AG08396 (cell line): Measurements from ENCODE around the gene TMEM232.
"Not testable (repeated sequence)": the region's sequence is repeated elsewhere in the genome, so short reads cannot be mapped to it uniquely, and the experiment has no call there.

ENCODE experiments used
- DNase-seq: peaks from one replicate; pipeline ENCODE4 v3.0.0; 2012; ENCODE audit warnings: low spot score, mixed read lengths

The TMEM232 gene

GRCh38 chr5:110625376-110625999 is 101.0 kb downstream of the TMEM232 start:
- DNase-seq = no peak

- no peak for DNase-seq
These were observed 102.6 kb downstream of the TMEM232 start for GRCh38 chr5:110623874-110624273.

- no peak for DNase-seq
These were observed 107.5 kb downstream of the TMEM232 start for GRCh38 chr5:110618941-110619340.

- DNase-seq = no peak
These were observed 110.5 kb downstream of the TMEM232 start for GRCh38 chr5:110616009-110616408.

- DNase-seq = no peak
These were observed 113.7 kb downstream of the TMEM232 start for GRCh38 chr5:110612794-110613247.

- DNase-seq = no peak
These were observed 114.7 kb downstream of the TMEM232 start for GRCh38 chr5:110611817-110612216.

GRCh38 chr5:110594866-110595265 is 131.6 kb downstream of the TMEM232 start:
- DNase-seq = no peak

- no peak for DNase-seq
These were observed 136.3 kb downstream of the TMEM232 start for GRCh38 chr5:110590187-110590586.

GRCh38 chr5:110588286-110588980 is 138.0 kb downstream of the TMEM232 start:
- DNase-seq = no peak

- no peak for DNase-seq
These were observed 145.8 kb downstream of the TMEM232 start for GRCh38 chr5:110580625-110581024.

GRCh38 chr5:110572729-110573128 is 153.7 kb downstream of the TMEM232 start:
- no peak for DNase-seq

- DNase-seq = no peak
These were observed 164.3 kb downstream of the TMEM232 start for GRCh38 chr5:110562191-110562590.

- no peak for DNase-seq
These were observed 165.0 kb downstream of the TMEM232 start for GRCh38 chr5:110561510-110561909.

- DNase-seq = no peak
These were observed 177.2 kb downstream of the TMEM232 start for GRCh38 chr5:110549301-110549700.

GRCh38 chr5:110548171-110548570 is 178.3 kb downstream of the TMEM232 start:
- DNase-seq = no peak

- DNase-seq = no peak
These were observed 179.0 kb downstream of the TMEM232 start for GRCh38 chr5:110547495-110547894.

- DNase-seq = no peak
These were observed 180.8 kb downstream of the TMEM232 start for GRCh38 chr5:110545716-110546115.

- DNase-seq = no peak
These were observed 181.9 kb downstream of the TMEM232 start for GRCh38 chr5:110544603-110545002.

- DNase-seq = no peak
These were observed 183.5 kb downstream of the TMEM232 start for GRCh38 chr5:110542949-110543348.

GRCh38 chr5:110536120-110537115 is 190.1 kb downstream of the TMEM232 start:
- no peak for DNase-seq

- not testable (repeated sequence) for DNase-seq
These were observed 191.3 kb downstream of the TMEM232 start for GRCh38 chr5:110535146-110535545.

GRCh38 chr5:110525762-110526161 is 200.7 kb downstream of the TMEM232 start:
- DNase-seq = no peak
